CD4-positive, alpha-beta T cell (primary cell): ENCODE data around the gene ELF2. TPM values are rescaled to one million over a fixed set of nuclear protein-coding genes. Genes with fewer than 3 reads are reported as not detected.

Experiments
- ATAC-seq: fragments of 200-7000 bp; cut with Tn5 transposase; one replicate; pipeline ENCODE4 v1.10.0; 2022; ENCODE audit warnings: mild to moderate bottlenecking; ENCODE audit not compliant: poor library complexity
- CTCF ChIA-PET: fragments of 350-600 bp; sonication (Branson Sonifier 250); formaldehyde crosslinking; loops from one replicate; lab custom pipeline; 2021; ENCODE audit warnings: antibody characterized with exemption, inconsistent platforms; lab: Charles Lee
- POLR2A ChIA-PET: fragments of 350-600 bp; sonication (Branson Sonifier 250); formaldehyde crosslinking; loops from one replicate; lab custom pipeline; 2021; ENCODE audit warnings: antibody characterized with exemption, inconsistent platforms; lab: Charles Lee
- DNase-seq, 14 experiments: peaks; one replicate each; pipeline ENCODE4 v3.0.0-alpha.2; 2013 to 2020; ENCODE audit warnings: mixed read lengths in 2 of 14
- H3K27ac ChIP-seq, 2 donors: one replicate each; pipeline versions ENCODE4 v1.5.1 to v1.7.0; 2013; ENCODE audit warnings: low read length in 2 of 2, low read depth in 1 of 2, mild to moderate bottlenecking in 1 of 2
- H3K27me3 ChIP-seq, 2 experiments: 1 replicate in 1 of 2; 2 replicates in 1 of 2; pipeline versions ENCODE4 v1.6.1 to v1.7.0; 2013; ENCODE audit warnings: low read length in 2 of 2, control low read depth in 1 of 2, mild to moderate bottlenecking in 1 of 2, moderate library complexity in 1 of 2; ENCODE audit not compliant: insufficient read depth in 2 of 2, control insufficient read depth in 1 of 2
- H3K36me3 ChIP-seq: one replicate; pipeline ENCODE4 v1.6.1; 2013; ENCODE audit warnings: low read length, control low read depth; ENCODE audit not compliant: insufficient read depth
- H3K4me1 ChIP-seq: one replicate; pipeline ENCODE4 v1.6.1; 2013; ENCODE audit warnings: low read length, control low read depth; ENCODE audit not compliant: insufficient read depth
- H3K4me3 ChIP-seq: one replicate; pipeline ENCODE4 v1.5.1; 2013; ENCODE audit warnings: mild to moderate bottlenecking, low read length, moderate library complexity
- H3K9me3 ChIP-seq, 2 experiments: 1 replicate in 1 of 2; 2 replicates in 1 of 2; pipeline versions ENCODE4 v1.6.1 to v1.7.0; 2013; ENCODE audit warnings: low read length in 2 of 2, mild to moderate bottlenecking in 2 of 2, control low read depth in 1 of 2, moderate library complexity in 1 of 2; ENCODE audit not compliant: control insufficient read depth in 1 of 2, insufficient read depth in 1 of 2
- H3K27ac Mint-ChIP-seq: one replicate; pipeline ENCODE4 v1.8.0; 2020; ENCODE audit warnings: mixed read lengths
- H3K27me3 Mint-ChIP-seq: one replicate; pipeline ENCODE4 v1.8.0; 2021; ENCODE audit warnings: mixed read lengths
- H3K36me3 Mint-ChIP-seq: one replicate; pipeline ENCODE4 v1.8.0; 2021; ENCODE audit warnings: low read depth, mixed read lengths
- H3K4me1 Mint-ChIP-seq: one replicate; pipeline ENCODE4 v1.8.0; 2021; ENCODE audit warnings: low read depth, mixed read lengths
- H3K4me3 Mint-ChIP-seq: one replicate; pipeline ENCODE4 v1.8.0; 2020; ENCODE audit warnings: mild to moderate bottlenecking, mixed read lengths
- H3K9me3 Mint-ChIP-seq: one replicate; pipeline ENCODE4 v1.8.0; 2020; ENCODE audit warnings: mixed read lengths
- intact Hi-C, 2 experiments: fragments of 100-400 bp; cut with DNase I in 1 of 2; cut with micrococcal nuclease in 1 of 2; formaldehyde crosslinking; loops; one replicate each; pipeline versions ENCODE4 v1.15.1 to v1.9.0; 2023 to 2025; cut with DNase I, micrococcal nuclease
- total RNA-seq, 174 experiments: library from RNA in 2 of 174; stranded (reverse) in 2 of 174; gene quantifications; one replicate each; pipeline ENCODE4 v1.2.3 and lab custom pipeline; 2021 to 2026
- TF ChIP-seq, protein P1 (sequence below): fragments of 200-600 bp; IDR thresholded peaks from one replicate; pipeline ENCODE4 v1.8.0; 2022; ENCODE audit warnings: antibody characterized with exemption, mild to moderate bottlenecking

ELF2 gene
- total RNA-seq, 2 experiments from 2014 or later = 83.3 to 84.1 TPM

DNA sequence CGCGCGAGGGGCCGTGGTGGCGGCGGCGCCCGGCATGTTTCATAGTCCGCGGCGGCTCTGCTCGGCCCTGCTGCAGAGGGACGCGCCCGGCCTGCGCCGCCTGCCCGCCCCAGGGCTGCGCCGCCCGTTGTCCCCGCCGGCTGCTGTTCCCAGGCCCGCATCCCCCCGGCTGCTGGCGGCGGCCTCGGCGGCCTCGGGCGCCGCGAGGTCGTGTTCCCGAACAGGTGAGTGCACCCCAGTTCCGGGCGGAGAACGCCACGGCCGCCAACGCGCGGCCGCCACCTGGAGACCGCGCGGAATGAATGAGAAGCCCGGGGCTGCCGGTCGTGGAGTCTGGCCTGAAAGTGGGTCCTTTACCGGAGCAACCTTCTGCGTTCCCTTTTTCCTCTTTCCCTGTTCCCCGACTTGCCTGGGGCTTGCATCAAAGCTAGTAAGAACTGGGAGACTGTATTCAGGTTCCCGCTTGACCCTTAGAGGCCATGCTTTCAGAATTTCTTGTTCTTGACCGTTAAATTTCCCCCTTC is 161.0 kb downstream of the ELF2 start:
- peak overlapping the region; percentile 74 for H3K4me3 ChIP-seq
- peak overlapping the region; percentile 50 to 78 for H3K27ac ChIP-seq
- no peaks in the 10 kb centered on the region for H3K9me3 Mint-ChIP-seq
- peak overlapping the region; percentile 95 for H3K27ac Mint-ChIP-seq
- no peaks in the 10 kb centered on the region for H3K27me3 ChIP-seq
- peak overlapping the region; percentile 91 for H3K4me3 Mint-ChIP-seq
- H3K36me3 Mint-ChIP-seq = peaks cover 3% of the 10 kb centered on the region
- intact Hi-C loops = loop anchor here (2.0 to 10.0 kb wide), 5 partner anchors 67 to 1509 kb away; partner anchors contain the start of genes ELMOD2 (in 1 of the 2), NAA15 (in 1 of the 2) and NDUFC1 (in 1 of the 2)
- DNase-seq (peak in 10 of 14 experiments; percentile 8 to 57 (median 34)), ATAC-seq (peak; percentile 8)
- no peaks in the 10 kb centered on the region for H3K9me3 ChIP-seq
- peaks cover 26% of the 10 kb centered on the region for H3K4me1 Mint-ChIP-seq
- H3K4me1 ChIP-seq = peaks cover 20% of the 10 kb centered on the region
- ChIA-PET CTCF (interaction anchor here (0.7 to 3.4 kb wide), 4 partner anchors 15 to 1508 kb away, joined by 4 to 22 read pairs (median 6); partner anchors contain the start of genes ELMOD2 and NAA15), POLR2A (interaction anchor here (1.0 to 4.3 kb wide), 9 partner anchors 12 to 1357 kb away, joined by 3 to 28 read pairs (median 8); partner anchors contain the start of genes NAA15, RAB33B, SCOC and SETD7)
- no peaks in the 10 kb centered on the region for H3K36me3 ChIP-seq
- no peaks in the 10 kb centered on the region for H3K27me3 Mint-ChIP-seq
- TF ChIP-seq, protein P1, sequence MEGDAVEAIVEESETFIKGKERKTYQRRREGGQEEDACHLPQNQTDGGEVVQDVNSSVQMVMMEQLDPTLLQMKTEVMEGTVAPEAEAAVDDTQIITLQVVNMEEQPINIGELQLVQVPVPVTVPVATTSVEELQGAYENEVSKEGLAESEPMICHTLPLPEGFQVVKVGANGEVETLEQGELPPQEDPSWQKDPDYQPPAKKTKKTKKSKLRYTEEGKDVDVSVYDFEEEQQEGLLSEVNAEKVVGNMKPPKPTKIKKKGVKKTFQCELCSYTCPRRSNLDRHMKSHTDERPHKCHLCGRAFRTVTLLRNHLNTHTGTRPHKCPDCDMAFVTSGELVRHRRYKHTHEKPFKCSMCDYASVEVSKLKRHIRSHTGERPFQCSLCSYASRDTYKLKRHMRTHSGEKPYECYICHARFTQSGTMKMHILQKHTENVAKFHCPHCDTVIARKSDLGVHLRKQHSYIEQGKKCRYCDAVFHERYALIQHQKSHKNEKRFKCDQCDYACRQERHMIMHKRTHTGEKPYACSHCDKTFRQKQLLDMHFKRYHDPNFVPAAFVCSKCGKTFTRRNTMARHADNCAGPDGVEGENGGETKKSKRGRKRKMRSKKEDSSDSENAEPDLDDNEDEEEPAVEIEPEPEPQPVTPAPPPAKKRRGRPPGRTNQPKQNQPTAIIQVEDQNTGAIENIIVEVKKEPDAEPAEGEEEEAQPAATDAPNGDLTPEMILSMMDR = no peak

DNA sequence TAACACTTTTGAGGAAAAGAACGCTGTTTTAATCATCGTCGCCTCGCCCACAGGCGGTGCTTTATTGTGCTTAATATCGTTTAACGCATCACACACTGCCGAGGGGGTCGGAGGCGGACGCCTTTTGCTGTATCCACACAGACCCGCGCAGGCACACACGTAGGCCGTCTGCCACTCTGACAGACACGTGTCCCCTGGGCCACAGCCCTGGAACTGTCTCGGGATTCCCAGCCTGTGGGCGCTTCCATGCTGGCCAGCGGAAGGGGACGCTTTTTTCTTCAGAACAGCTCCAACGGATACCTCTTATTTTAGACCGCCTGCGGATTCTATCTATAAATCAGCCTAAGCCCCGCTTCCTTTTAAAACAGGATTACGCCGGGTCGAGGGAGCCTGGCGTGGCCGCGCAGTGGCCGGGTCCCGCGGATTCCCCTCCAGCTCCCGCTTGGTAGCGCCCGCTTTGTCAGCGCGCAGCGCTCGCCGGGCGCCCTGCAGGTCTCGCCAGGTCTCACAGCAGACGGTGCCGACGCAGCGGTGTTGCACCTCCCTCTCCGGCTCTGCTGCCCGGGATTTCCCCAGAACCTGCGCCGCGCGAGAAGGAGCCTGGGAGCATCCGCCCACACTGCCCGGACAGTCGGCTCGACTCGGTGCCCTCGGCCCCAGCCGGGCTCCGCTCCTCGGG is 161.6 kb downstream of the ELF2 start, which contains the start of gene NOCT:
NOCT (plus strand) TSS at position 513 of the 679 bp plus-strand sequence. CDS start 201 bp downstream, outside the sequence.
- TF ChIP-seq, protein P1 = no peak

More for the DNA sequence above, 161.6 kb downstream of the ELF2 start, which contains the start of gene NOCT:
- H3K36me3 Mint-ChIP-seq = peaks cover 3% of the 10 kb centered on the region
- no peaks in the 10 kb centered on the region for H3K9me3 Mint-ChIP-seq
- H3K27me3 Mint-ChIP-seq = no peaks in the 10 kb centered on the region
- intact Hi-C loops = loop anchor here (2.0 to 10.0 kb wide), 5 partner anchors 67 to 1509 kb away; partner anchors contain the start of genes ELMOD2 (in 1 of the 2), NAA15 (in 1 of the 2) and NDUFC1 (in 1 of the 2)
- ChIA-PET CTCF (interaction anchor here (0.8 to 3.4 kb wide), 4 partner anchors 15 to 1509 kb away, joined by 3 to 22 read pairs (median 6); partner anchors contain the start of gene ELMOD2), POLR2A (interaction anchor here (1.0 to 4.3 kb wide), 9 partner anchors 14 to 1358 kb away, joined by 3 to 28 read pairs (median 8); partner anchors contain the start of genes NAA15, RAB33B, SCOC and SETD7)
- peak within 1 kb of the TSS; percentile 74 for H3K4me3 ChIP-seq
- peak; percentile 75 to 98 (median 86) for DNase-seq
- peak; percentile 90 for ATAC-seq
- H3K4me1 ChIP-seq = peaks cover 20% of the 10 kb centered on the region
- H3K9me3 ChIP-seq = no peaks in the 10 kb centered on the region
- H3K4me1 Mint-ChIP-seq = peaks cover 26% of the 10 kb centered on the region
- H3K27ac ChIP-seq = peak within 1 kb of the TSS; percentile 78 to 87
- H3K36me3 ChIP-seq = no peaks in the 10 kb centered on the region
- no peaks in the 10 kb centered on the region for H3K27me3 ChIP-seq
- H3K4me3 Mint-ChIP-seq = peak within 1 kb of the TSS; percentile 93
- H3K27ac Mint-ChIP-seq = peak within 1 kb of the TSS; percentile 95
